ENCODE data around the gene MYO9B. TPM values are rescaled to one million over a fixed set of nuclear protein-coding genes. Genes with fewer than 3 reads are reported as not detected.
"Not testable (repeated sequence)": the region's sequence is repeated elsewhere in the genome, so short reads cannot be mapped to it uniquely, and the experiment has no call there.

Gene MYO9B
- total RNA-seq, 1 donor from 2014 or later: 103 TPM

GRCh38 chr19:17171874-17172273 is 96.3 kb downstream of the MYO9B start:
- no peak for DNase-seq (ENCODE audit: low spot score)

- no peak for DNase-seq (ENCODE audit: low spot score)
These were observed 97.2 kb downstream of the MYO9B start for GRCh38 chr19:17172624-17173345.

GRCh38 chr19:17178291-17178690 is 102.7 kb downstream of the MYO9B start:
- no peak for DNase-seq (ENCODE audit: low spot score)

GRCh38 chr19:17180997-17181702 is 105.6 kb downstream of the MYO9B start:
- no peak for DNase-seq (ENCODE audit: low spot score)

- DNase-seq (ENCODE audit: low spot score): no peak
These were observed 107.7 kb downstream of the MYO9B start for GRCh38 chr19:17183271-17183761.

GRCh38 chr19:17183858-17184321 is 108.3 kb downstream of the MYO9B start:
- no peak for DNase-seq (ENCODE audit: low spot score)

GRCh38 chr19:17184371-17184841 is 108.8 kb downstream of the MYO9B start:
- DNase-seq (ENCODE audit: low spot score): no peak

GRCh38 chr19:17185590-17185989 is 110.0 kb downstream of the MYO9B start:
- no peak for DNase-seq (ENCODE audit: low spot score)

GRCh38 chr19:17191736-17192135 is 116.2 kb downstream of the MYO9B start:
- DNase-seq (ENCODE audit: low spot score): not testable (repeated sequence)

- DNase-seq (ENCODE audit: low spot score): no peak
These were observed 117.2 kb downstream of the MYO9B start for GRCh38 chr19:17192751-17193150.

- no peak for DNase-seq (ENCODE audit: low spot score)
These were observed 119.0 kb downstream of the MYO9B start for GRCh38 chr19:17194608-17195007.

GRCh38 chr19:17195106-17195505 is 119.5 kb downstream of the MYO9B start:
- no peak for DNase-seq (ENCODE audit: low spot score)

GRCh38 chr19:17196610-17197009 is 121.0 kb downstream of the MYO9B start:
- DNase-seq (ENCODE audit: low spot score): no peak

- DNase-seq (ENCODE audit: low spot score): no peak
These were observed 122.1 kb downstream of the MYO9B start for GRCh38 chr19:17197666-17198065.

- DNase-seq (ENCODE audit: low spot score): no peak
These were observed 125.0 kb downstream of the MYO9B start for GRCh38 chr19:17200408-17201079.

GRCh38 chr19:17202249-17202648 is 126.7 kb downstream of the MYO9B start:
- DNase-seq (ENCODE audit: low spot score): no peak

GRCh38 chr19:17202713-17203112 is 127.1 kb downstream of the MYO9B start:
- DNase-seq (ENCODE audit: low spot score): no peak

- DNase-seq (ENCODE audit: low spot score): no peak
These were observed 129.9 kb downstream of the MYO9B start for GRCh38 chr19:17205237-17206140.

GRCh38 chr19:17206736-17207581 is 131.4 kb downstream of the MYO9B start:
- no peak for DNase-seq (ENCODE audit: low spot score)
